RCC 7860 (cell line): ENCODE data around the gene PKDCC.

Source experiments
- DNase-seq: peaks from one replicate; pipeline ENCODE4 v3.0.0-alpha.2; 2015; ENCODE audit warnings: low spot score
- FAIRE-seq: peaks from 2 replicates; lab custom pipeline; 2012; peaks lifted over from hg19 to GRCh38; lab: Jason Lieb, UNC

The PKDCC gene

DNA sequence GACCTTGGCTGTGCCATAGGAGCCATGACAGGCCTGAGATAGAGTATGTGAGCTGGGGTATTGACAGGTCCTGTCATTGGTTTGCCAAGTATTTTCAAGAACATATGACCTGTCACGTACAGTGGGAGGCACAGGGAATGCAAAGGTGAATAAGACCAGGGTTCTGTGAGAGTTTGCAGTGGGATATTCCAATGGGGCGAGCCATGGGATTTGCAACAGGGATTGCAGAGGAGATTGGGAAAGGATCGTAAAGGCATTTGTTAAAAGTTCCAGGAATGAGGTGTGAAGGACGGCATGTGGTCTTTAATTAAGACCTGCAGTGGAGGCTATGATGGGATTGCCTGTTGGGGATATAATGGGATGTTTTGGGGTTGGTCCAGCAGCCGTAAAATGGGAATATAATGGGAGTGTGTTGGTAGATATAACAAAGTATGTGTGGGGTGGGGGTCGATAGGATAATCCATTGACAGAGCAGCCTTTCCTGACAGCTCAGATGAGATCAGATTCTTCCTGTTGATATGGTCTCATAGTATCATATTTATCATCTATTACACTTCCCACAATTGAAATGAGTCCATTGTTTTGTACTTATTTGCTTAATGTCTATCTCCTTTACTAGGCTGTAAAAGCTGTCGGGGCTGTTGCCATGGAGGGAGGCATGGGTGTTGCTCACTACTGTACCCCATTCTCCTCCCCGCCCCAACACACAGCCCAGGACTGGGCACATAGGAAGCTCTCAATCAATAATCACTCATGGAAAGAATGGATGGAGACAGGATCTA lies 38.1 kb downstream of the PKDCC start:
- no peak for DNase-seq
- no peak for FAIRE-seq

DNA sequence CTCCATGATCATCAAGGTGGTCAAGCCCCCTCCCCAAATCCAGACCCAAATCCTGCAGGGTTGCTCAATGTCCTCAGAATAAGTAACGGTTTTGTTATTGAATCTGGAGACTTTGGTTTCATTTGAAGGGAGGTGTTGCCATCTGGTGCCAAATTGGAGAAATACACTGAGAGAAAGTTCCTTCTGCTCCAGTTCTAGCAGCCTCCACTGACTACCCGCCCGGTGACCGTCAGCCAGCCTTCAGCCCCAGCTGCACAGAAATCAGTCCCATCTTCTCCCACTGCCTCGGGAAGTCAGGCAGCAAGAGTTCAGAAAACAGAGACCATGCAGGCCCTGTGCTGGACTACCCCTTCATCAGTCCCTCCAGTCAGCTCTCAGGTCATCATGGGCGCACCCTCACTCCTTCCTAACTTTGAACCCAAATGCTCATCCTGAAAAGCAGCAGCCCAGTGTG lies 38.7 kb downstream of the PKDCC start:
- no peak for FAIRE-seq
- DNase-seq: peak; percentile 51

DNA sequence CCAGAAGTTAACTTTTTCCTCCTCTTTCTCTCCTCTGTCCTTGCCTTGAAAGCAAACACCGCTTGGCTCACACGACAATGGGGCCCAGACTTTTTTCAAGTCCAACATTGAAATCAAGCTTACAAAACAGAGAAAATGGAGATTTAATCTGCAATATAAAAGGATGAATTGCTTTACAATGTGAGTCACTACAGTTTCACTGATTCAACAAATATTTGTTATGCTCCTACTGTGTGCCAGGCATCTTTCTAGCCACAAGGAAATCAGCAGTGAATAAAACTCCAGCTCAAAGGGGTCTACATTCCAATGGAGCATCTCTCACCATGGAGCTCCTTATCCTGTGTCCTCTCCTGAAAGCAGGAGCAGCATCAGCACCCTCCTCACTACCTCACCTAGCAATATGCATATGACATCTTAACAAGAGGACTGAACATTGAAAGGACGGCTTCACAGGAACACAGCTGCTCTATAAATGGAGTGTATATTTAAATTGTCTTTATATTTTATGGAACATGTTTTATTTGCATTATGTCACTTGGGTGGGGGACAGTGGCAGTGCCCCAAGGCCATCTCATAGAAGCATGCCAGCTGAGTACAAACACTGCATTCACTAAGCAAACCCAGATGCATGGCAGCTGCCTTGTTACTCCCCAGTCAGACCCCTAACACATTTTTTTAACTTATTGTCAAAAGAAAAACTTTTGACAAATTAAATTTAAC lies 39.5 kb downstream of the PKDCC start:
- no peak for DNase-seq
- no peak for FAIRE-seq

GRCh38 chr2:42087857-42088195 lies 40.0 kb downstream of the PKDCC start:
- no peak for FAIRE-seq

GRCh38 chr2:42089340-42089925 lies 41.6 kb downstream of the PKDCC start:
- DNase-seq (peak; percentile 23), FAIRE-seq (no peak)

More at GRCh38 chr2:42087857-42088195, 40.0 kb downstream of the PKDCC start:
- DNase-seq: no peak

- DNase-seq (no peak), FAIRE-seq (no peak)
Measured at GRCh38 chr2:42090216-42090615, 42.4 kb downstream of the PKDCC start.

DNA sequence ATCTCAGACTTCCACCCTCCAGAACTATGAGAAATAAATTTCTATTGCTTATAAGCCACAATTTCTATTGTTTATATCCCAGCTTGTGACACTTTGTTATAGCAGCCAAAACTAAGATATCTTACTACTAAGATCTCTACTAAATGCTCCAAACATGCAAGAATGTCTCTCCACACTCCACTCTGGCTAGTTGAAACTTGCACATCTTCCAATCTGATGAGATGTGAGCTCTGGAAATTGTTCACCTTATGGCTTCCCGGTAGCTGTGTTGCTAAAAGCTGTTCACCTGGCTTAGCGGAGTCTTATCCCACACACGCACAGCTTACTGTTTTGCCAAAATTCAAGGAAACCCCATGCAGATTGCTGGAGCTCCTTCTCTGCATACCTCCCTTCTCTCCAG lies 43.9 kb downstream of the PKDCC start:
- no peak for FAIRE-seq
- no peak for DNase-seq

GRCh38 chr2:42092084-42092996 lies 44.5 kb downstream of the PKDCC start:
- FAIRE-seq: no peak

DNA sequence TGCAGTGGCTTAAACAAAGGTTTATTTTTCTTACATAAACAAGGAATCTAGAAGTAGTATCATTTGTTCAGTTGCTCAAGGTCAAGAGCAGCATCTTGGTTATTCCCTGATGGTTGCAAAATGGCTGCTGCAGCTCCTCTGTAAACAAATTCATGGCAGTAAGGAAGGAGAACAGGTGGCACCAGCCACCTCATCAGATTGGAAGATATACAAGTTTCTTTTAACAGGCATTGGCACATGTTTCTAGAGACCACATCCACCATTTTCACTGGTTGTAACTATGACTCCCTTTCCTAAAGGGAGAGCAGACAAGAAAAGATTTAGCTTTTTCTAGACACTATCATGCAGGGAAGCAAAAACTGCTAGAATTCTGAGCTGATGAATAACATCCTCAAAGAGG lies 46.3 kb downstream of the PKDCC start:
- DNase-seq (no peak), FAIRE-seq (no peak)

More at GRCh38 chr2:42092084-42092996, 44.5 kb downstream of the PKDCC start:
- no peak for DNase-seq

GRCh38 chr2:42095923-42096408 lies 48.1 kb downstream of the PKDCC start:
- FAIRE-seq: peak; percentile 67
- peak; percentile 57 for DNase-seq

DNA sequence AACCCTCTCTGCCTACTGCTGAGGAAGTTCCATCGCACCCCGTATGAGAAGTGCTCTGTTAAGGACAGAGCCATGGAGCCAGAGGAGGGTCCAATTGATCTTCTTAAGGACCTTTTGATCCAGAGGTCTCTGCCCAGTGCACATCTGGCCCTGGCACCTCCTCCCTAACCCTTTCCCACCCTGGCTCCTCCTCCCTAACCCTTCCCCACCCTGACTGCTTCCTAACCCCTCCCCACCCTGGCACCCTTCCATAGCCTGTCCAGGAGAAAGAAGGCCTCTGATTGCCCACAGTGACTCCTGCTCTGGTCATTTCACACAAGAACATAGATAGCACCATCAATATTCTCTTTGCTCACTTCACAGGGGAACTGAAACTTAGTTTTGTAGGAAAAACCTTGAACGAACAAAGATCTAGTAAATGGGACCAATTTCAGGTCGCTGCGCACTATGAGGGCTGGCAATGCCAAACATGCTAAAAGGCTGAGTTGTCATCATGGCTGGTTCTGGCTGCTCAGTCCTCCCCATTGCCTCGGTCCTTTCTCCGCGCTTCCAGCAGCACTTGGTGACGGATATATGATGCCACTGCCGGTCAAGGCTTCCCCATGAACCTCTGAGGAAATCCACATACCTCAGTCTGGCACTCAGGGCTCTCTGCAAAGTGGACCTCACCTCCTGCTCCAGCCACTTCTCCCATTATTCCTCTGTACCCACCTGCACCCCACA lies 49.2 kb downstream of the PKDCC start:
- DNase-seq (no peak), FAIRE-seq (no peak)

- DNase-seq: no peak
- FAIRE-seq: no peak
Measured at GRCh38 chr2:42098571-42099437, 51.0 kb downstream of the PKDCC start.

GRCh38 chr2:42099438-42100173 lies 51.8 kb downstream of the PKDCC start:
- FAIRE-seq (no peak), DNase-seq (no peak)

DNA sequence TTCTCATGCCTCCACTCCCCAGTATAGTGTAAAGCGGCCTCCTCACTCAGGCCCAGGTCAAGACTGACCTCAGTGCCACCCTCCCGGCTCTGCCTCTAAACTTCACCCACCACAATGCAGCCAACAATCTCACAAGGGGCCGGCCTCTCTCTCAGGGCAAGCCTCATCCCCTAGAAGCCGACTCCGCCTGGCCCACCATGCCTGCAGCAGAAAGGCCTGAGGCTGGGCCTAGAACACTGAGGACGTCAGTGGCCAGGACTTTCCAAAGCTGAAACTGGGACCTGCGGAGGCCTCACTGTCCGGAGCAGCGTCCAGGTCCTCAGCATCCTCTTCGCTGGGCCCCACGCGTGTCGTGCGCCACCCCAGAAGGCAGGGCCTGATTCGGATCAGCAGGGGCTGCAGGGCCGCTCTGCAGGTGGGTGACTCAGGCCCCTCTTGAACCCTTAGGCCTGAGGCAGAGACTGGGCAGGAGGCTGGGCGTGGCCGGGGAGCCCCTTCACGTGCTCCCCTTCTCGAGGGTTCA lies 52.9 kb downstream of the PKDCC start:
- no peak for DNase-seq
- no peak for FAIRE-seq

DNA sequence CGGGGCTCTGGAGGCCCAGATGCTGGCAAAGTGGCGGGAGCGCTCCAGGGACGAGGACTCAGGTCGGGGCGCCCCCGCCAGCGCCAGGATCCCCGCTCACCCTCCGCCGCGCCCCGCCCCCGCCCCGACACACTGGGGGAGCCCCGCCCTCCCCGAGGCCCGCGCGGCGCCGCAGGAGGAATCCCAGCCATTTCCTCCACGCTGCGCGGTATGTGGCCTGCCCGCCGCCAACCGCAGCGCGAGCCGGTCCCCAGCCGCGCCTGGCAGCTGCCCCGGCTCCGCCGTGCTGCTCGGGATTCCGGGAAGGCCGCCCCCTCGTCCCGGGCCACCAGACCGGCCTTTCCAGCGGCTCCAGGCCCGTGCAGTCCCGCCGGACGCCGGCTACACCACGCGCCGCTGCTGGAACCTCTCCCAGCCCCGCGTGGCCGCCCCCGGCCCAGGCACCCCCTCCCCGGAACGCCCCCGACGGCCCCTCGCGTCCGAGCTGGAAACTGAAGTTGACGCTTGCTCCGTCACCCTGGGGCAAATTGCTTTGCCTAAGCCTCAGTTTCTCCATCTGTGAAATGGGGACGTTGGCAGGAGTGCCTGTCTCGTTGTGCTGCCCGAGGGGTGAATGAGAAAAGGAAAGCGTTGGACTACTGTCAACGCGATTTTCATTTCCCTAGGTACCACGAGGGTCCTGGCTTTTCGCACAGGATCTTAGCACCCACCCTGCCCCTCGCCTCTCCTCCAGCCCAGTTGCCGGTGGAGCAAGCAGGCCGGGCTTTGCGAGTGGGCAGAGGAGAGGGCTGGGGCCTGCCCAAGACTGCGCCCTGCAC lies 53.6 kb downstream of the PKDCC start:
- DNase-seq (no peak), FAIRE-seq (no peak)

GRCh38 chr2:42102024-42102590 lies 54.3 kb downstream of the PKDCC start:
- no peak for FAIRE-seq

More at GRCh38 chr2:42102024-42102590, 54.3 kb downstream of the PKDCC start:
- DNase-seq: peak; percentile 85
